AG04450 (cell line): ENCODE measurements around the gene GLYATL1. TPM values are rescaled to one million over a fixed set of nuclear protein-coding genes. Genes with fewer than 3 reads are reported as not detected.

Experiments
- CTCF ChIA-PET: fragments of 300-600, 350-600 bp; formaldehyde crosslinking; extraction: SDS; loops from one replicate; lab custom pipeline; 2022; ENCODE audit warnings: antibody characterized with exemption, inconsistent platforms; lab: Charles Lee
- POLR2A ChIA-PET: fragments of 350-600 bp; formaldehyde crosslinking; extraction: SDS; loops from one replicate; lab custom pipeline; 2021; ENCODE audit warnings: antibody characterized with exemption, inconsistent platforms; lab: Yijun Ruan, JAX
- DNase-seq: peaks from one replicate; pipeline ENCODE4 v3.0.0-alpha.2; 2011; ENCODE audit warnings: low read depth, low spot score
- H3K27ac ChIP-seq: one replicate; pipeline ENCODE4 v1.5.1; 2012; ENCODE audit warnings: low read depth, low read length, control low read depth
- H3K27me3 ChIP-seq: one replicate; pipeline ENCODE4 v1.6.0; 2012; ENCODE audit warnings: low read length; ENCODE audit not compliant: control insufficient read depth, insufficient read depth
- H3K4me3 ChIP-seq: 2 replicates; pipeline ENCODE4 v1.5.1; 2011; ENCODE audit warnings: mild to moderate bottlenecking, low read depth, low read length, control low read depth
- H3K9me3 ChIP-seq: 2 replicates; pipeline ENCODE4 v1.5.1; 2012; ENCODE audit warnings: low read length; ENCODE audit not compliant: control insufficient read depth, insufficient read depth
- CTCF ChIP-seq: IDR thresholded peaks from 2 replicates; pipeline ENCODE4 v1.5.1; 2011; ENCODE audit warnings: low read depth, low read length, control low read depth, inconsistent platforms
- polyA plus RNA-seq: library from polyadenylated mRNA; depleted of rRNA; stranded (reverse); fragments of >200 nt; gene quantifications from 2 replicates; pipeline ENCODE4 v1.2.3, GENCODE V29; 2011

The GLYATL1 gene
- polyA plus RNA-seq, 1 experiment, result 0.30 TPM

GRCh38 chr11:58928691-58929090, 10.6 kb upstream of the GLYATL1 start:
- POLR2A ChIA-PET, result no interaction called here
- H3K27ac ChIP-seq, result no peak overlapping the region
- DNase-seq, result no peak
- no peak for TF ChIP-seq CTCF
- no peaks in the 10 kb centered on the region for H3K27me3 ChIP-seq
- no peak overlapping the region for H3K4me3 ChIP-seq
- CTCF ChIA-PET, result interaction anchor here (1.1 to 2.0 kb wide), 3 partner anchors 125 to 230 kb away, joined by 3 to 10 read pairs (median 7); no protein-coding TSS in a partner anchor
- no peaks in the 10 kb centered on the region for H3K9me3 ChIP-seq

- H3K27ac ChIP-seq, result no peak overlapping the region
- H3K9me3 ChIP-seq, result no peaks in the 10 kb centered on the region
- no peak for TF ChIP-seq CTCF
- ChIA-PET CTCF (no interaction called here), POLR2A (no interaction called here)
- DNase-seq, result no peak
- no peak overlapping the region for H3K4me3 ChIP-seq
- no peaks in the 10 kb centered on the region for H3K27me3 ChIP-seq
Measured at GRCh38 chr11:58930926-58931325, 8.4 kb upstream of the GLYATL1 start.

DNA sequence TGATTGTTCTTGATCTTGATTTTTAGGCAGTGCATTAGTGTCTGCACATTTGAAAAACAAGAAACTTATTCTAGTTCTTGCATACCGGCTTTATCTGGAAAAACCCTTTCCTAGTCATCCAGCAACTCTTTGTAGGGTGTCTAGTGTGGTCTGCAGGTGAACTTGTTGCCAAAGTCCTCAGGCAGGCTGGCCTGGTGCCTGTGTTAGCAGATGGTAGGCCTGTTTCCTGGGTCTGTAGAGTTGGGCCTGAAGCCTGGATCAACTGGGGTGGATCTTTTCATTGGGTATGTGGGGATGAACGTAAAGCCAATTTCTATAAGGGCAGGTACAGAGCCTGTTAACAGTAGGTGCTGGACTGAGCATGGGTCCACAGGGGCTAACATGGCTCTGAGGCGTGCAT, 5.6 kb upstream of the GLYATL1 start:
- CTCF ChIA-PET, result interaction anchor here (0.6 to 1.2 kb wide), 2 partner anchors 9 to 10 kb away, joined by 3 to 4 read pairs; no protein-coding TSS in a partner anchor

GRCh38 chr11:58934945-58935513, 4.3 kb upstream of the GLYATL1 start:
- ChIA-PET POLR2A (no interaction called here), CTCF (no interaction called here)
- DNase-seq, result no peak
- Histone ChIP-seq H3K4me3 (no peak overlapping the region), H3K27ac (no peak overlapping the region), H3K9me3 (no peaks in the 10 kb centered on the region), H3K27me3 (no peaks in the 10 kb centered on the region)
- TF ChIP-seq CTCF, result no peak

More for the DNA sequence above, 5.6 kb upstream of the GLYATL1 start:
- no peaks in the 10 kb centered on the region for H3K27me3 ChIP-seq
- no peak for TF ChIP-seq CTCF
- POLR2A ChIA-PET, result no interaction called here
- no peak for DNase-seq
- no peak overlapping the region for H3K27ac ChIP-seq
- no peaks in the 10 kb centered on the region for H3K9me3 ChIP-seq
- no peak overlapping the region for H3K4me3 ChIP-seq

GRCh38 chr11:58938398-58938797, 890 bp upstream of the GLYATL1 start:
- CTCF ChIA-PET, result interaction anchor here (1.2 kb wide), 1 partner anchor 15 kb away, joined by 3 read pairs; no protein-coding TSS in a partner anchor
- DNase-seq, result no peak
- no peak for TF ChIP-seq CTCF
- Histone ChIP-seq H3K27me3 (no peaks in the 10 kb centered on the region), H3K4me3 (no peak overlapping the region), H3K27ac (no peak overlapping the region), H3K9me3 (no peaks in the 10 kb centered on the region)
- POLR2A ChIA-PET, result no interaction called here
